Measurements from ENCODE around the gene SAMD4B.

- no peak for TF ChIP-seq MTA3 (IDR thresholded peaks at IDR 0.05; ENCODE audit: borderline replicate concordance, low read length)
- no peak for TF ChIP-seq ATF7 (IDR thresholded peaks at IDR 0.05; ENCODE audit: low read depth)
- TF ChIP-seq, protein P1, sequence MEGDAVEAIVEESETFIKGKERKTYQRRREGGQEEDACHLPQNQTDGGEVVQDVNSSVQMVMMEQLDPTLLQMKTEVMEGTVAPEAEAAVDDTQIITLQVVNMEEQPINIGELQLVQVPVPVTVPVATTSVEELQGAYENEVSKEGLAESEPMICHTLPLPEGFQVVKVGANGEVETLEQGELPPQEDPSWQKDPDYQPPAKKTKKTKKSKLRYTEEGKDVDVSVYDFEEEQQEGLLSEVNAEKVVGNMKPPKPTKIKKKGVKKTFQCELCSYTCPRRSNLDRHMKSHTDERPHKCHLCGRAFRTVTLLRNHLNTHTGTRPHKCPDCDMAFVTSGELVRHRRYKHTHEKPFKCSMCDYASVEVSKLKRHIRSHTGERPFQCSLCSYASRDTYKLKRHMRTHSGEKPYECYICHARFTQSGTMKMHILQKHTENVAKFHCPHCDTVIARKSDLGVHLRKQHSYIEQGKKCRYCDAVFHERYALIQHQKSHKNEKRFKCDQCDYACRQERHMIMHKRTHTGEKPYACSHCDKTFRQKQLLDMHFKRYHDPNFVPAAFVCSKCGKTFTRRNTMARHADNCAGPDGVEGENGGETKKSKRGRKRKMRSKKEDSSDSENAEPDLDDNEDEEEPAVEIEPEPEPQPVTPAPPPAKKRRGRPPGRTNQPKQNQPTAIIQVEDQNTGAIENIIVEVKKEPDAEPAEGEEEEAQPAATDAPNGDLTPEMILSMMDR (IDR thresholded peaks at IDR 0.05 in 2 of 3, conservative IDR thresholded peaks at IDR 0.05 in 1 of 3; ENCODE audit: control insufficient read depth in 2 of 3, extremely low read depth in 1 of 3, insufficient read depth in 1 of 3, low read depth in 3 of 3, low read length in 3 of 3) = no peak
- no peak for TF ChIP-seq POLR2A (IDR thresholded peaks at IDR 0.05; ENCODE audit: low read depth, low read length)
- no peak for TF ChIP-seq HCFC1 (IDR thresholded peaks at IDR 0.05; ENCODE audit: low read length)
- TF ChIP-seq POLR2AphosphoS2 (IDR thresholded peaks at IDR 0.05; ENCODE audit: low read depth, low read length) = no peak
- no peak for TF ChIP-seq EZH2 (IDR thresholded peaks at IDR 0.05; ENCODE audit: borderline replicate concordance, control insufficient read depth, low read depth, low read length)
- no peak for TF ChIP-seq HDGF (IDR thresholded peaks at IDR 0.05)
- TF ChIP-seq ZNF384 (IDR thresholded peaks at IDR 0.05; ENCODE audit: borderline replicate concordance, low read depth, low read length) = no peak
- TF ChIP-seq CHD1 (IDR thresholded peaks at IDR 0.05; ENCODE audit: low read depth, low read length) = no peak
- TF ChIP-seq CBFB (IDR thresholded peaks at IDR 0.05; ENCODE audit: low read depth) = no peak
Measured at GRCh38 chr19:39375929-39376328, 33.7 kb downstream of the SAMD4B start.
